B cell (primary cell): Measurements from ENCODE around the gene ZNF689. TPM values are rescaled to one million over a fixed set of nuclear protein-coding genes. Genes with fewer than 3 reads are reported as not detected.

Experiments
- ATAC-seq: fragments of 200-7000 bp; cut with Tn5 transposase; one replicate; pipeline ENCODE4 v1.10.0; 2021; ENCODE audit warnings: low read depth, mild to moderate bottlenecking, moderate number of reproducible peaks, moderate library complexity
- CTCF ChIA-PET: fragments of 350-600 bp; sonication (Branson Sonifier 250); formaldehyde crosslinking; loops from one replicate; lab custom pipeline; 2021; ENCODE audit warnings: antibody characterized with exemption, inconsistent platforms; lab: Charles Lee
- POLR2A ChIA-PET: fragments of 350-600 bp; sonication (Branson Sonifier 250); formaldehyde crosslinking; loops from one replicate; lab custom pipeline; 2021; ENCODE audit warnings: antibody characterized with exemption; lab: Charles Lee
- DNase-seq: peaks from one replicate; pipeline ENCODE4 v3.0.0; 2013
- H2AFZ ChIP-seq: 2 replicates; pipeline ENCODE4 v1.6.1; 2012; ENCODE audit warnings: mild to moderate bottlenecking, low read depth, low read length; ENCODE audit not compliant: insufficient read depth, poor library complexity, severe bottlenecking
- H3K27ac ChIP-seq, 2 donors: 1 replicate in 1 of 2; 2 replicates in 1 of 2; pipeline ENCODE4 v1.5.1; 2012 to 2013; ENCODE audit warnings: low read length in 2 of 2, mild to moderate bottlenecking in 2 of 2, moderate library complexity in 1 of 2
- H3K27me3 ChIP-seq, 4 experiments: fragments of 200-600 bp in 1 of 4; sonication (generic) in 1 of 4; replicated peaks in 1 of 4; 1 replicate in 2 of 4; 2 replicates in 2 of 4; pipeline versions ENCODE4 v1.6.1 to v1.7.0; 2013 to 2016; ENCODE audit warnings: low read length in 3 of 4, mild to moderate bottlenecking in 2 of 4, mixed read lengths in 1 of 4, moderate library complexity in 1 of 4; ENCODE audit not compliant: insufficient read depth in 4 of 4, control insufficient read depth in 3 of 4; ENCODE audit errors: control extremely low read depth in 1 of 4
- H3K36me3 ChIP-seq, 2 experiments: replicated peaks in 1 of 2; 1 replicate in 1 of 2; 2 replicates in 1 of 2; pipeline versions ENCODE4 v1.6.1 to v1.7.1; 2013; ENCODE audit warnings: low read length in 1 of 2; ENCODE audit not compliant: insufficient read depth in 2 of 2, control insufficient read depth in 1 of 2; ENCODE audit errors: control extremely low read depth in 1 of 2, extremely low read depth in 1 of 2
- H3K4me1 ChIP-seq, 2 donors: fragments of 200-600 bp in 1 of 2; sonication (generic) in 1 of 2; 1 replicate in 1 of 2; 2 replicates in 1 of 2; pipeline versions ENCODE4 v1.5.1 to v1.6.1; 2013 to 2017; ENCODE audit warnings: low read length in 2 of 2; ENCODE audit not compliant: control insufficient read depth in 2 of 2, insufficient read depth in 2 of 2
- H3K4me2 ChIP-seq: replicated peaks from 2 replicates; pipeline ENCODE3; 2012; ENCODE audit warnings: mild to moderate bottlenecking, low read depth, low read length; ENCODE audit not compliant: poor library complexity, severe bottlenecking
- H3K4me3 ChIP-seq, 5 experiments: fragments of 200-600 bp in 1 of 5; sonication (generic) in 1 of 5; 1 replicate in 3 of 5; 2 replicates in 2 of 5; pipeline versions ENCODE4 v1.5.1 to v1.7.0; 2011 to 2016; ENCODE audit warnings: low read length in 4 of 5, mild to moderate bottlenecking in 4 of 5, low read depth in 2 of 5, control low read depth in 1 of 5, moderate library complexity in 1 of 5; ENCODE audit not compliant: insufficient read depth in 1 of 5; ENCODE audit errors: control extremely low read depth in 1 of 5, extremely low read depth in 1 of 5
- H3K79me2 ChIP-seq: fragments of 200-600 bp; sonication (generic); one replicate; pipeline ENCODE4 v1.6.0; 2016; ENCODE audit warnings: low read length; ENCODE audit not compliant: control insufficient read depth, insufficient read depth
- H3K9ac ChIP-seq: fragments of 200-600 bp; sonication (generic); 2 replicates; pipeline ENCODE4 v1.6.1; 2017; ENCODE audit warnings: mild to moderate bottlenecking, low read length, moderate library complexity
- H3K9me3 ChIP-seq, 3 donors: one replicate each; pipeline versions ENCODE4 v1.6.1 to v1.7.1; 2013; ENCODE audit warnings: low read length in 2 of 3; ENCODE audit not compliant: control insufficient read depth in 2 of 3, insufficient read depth in 1 of 3; ENCODE audit errors: control extremely low read depth in 1 of 3
- H4K20me1 ChIP-seq: 2 replicates; pipeline ENCODE4 v1.6.0; 2012; ENCODE audit warnings: mild to moderate bottlenecking, low read length; ENCODE audit not compliant: insufficient read depth, control insufficient read depth, poor library complexity, severe bottlenecking
- H3K27ac Mint-ChIP-seq: one replicate; pipeline ENCODE4 v1.8.0; 2021; ENCODE audit warnings: mixed read lengths
- H3K27me3 Mint-ChIP-seq: one replicate; pipeline ENCODE4 v1.8.0; 2021; ENCODE audit warnings: mixed read lengths
- H3K4me1 Mint-ChIP-seq: one replicate; pipeline ENCODE4 v1.8.0; 2021; ENCODE audit warnings: mixed read lengths
- H3K4me3 Mint-ChIP-seq: one replicate; pipeline ENCODE4 v1.8.0; 2021; ENCODE audit warnings: mixed read lengths
- H3K9me3 Mint-ChIP-seq: one replicate; pipeline ENCODE4 v1.8.0; 2022; ENCODE audit warnings: mixed read lengths; ENCODE audit not compliant: insufficient read depth
- EZH2 ChIP-seq: IDR thresholded peaks from 2 replicates; pipeline ENCODE4 v1.6.1; 2012; ENCODE audit warnings: borderline replicate concordance, low read depth, mild to moderate bottlenecking, moderate library complexity, low read length; ENCODE audit not compliant: insufficient read depth, poor library complexity, severe bottlenecking
- WGBS: methylation state at CpG from one replicate; pipeline ENCODE4 v1.1.5; 2013; ENCODE audit warnings: missing lambda C conversion rate; ENCODE audit not compliant: insufficient coverage; 5-methylcytosine and 5-hydroxymethylcytosine counted together
- intact Hi-C: fragments of 100-400 bp; cut with micrococcal nuclease; formaldehyde crosslinking; loops from one replicate; pipeline ENCODE4 v1.10.0; 2022
- polyA plus RNA-seq: library from polyadenylated mRNA; depleted of rRNA; stranded (reverse); fragments of >200 nt; gene quantifications from 2 replicates; pipeline ENCODE4 v1.2.3, GENCODE V29; 2012
- total RNA-seq, 2 donors: library from RNA; stranded (reverse); fragments of 120-200 nt in 1 of 2; gene quantifications; 1 replicate in 1 of 2; 2 replicates in 1 of 2; pipeline versions ENCODE4 v1.2.3 to v1.2.4, GENCODE V29; 2013 to 2022
- TF ChIP-seq, protein P1 (sequence below): fragments of 200-600 bp; IDR thresholded peaks from one replicate; pipeline ENCODE4 v1.8.0; 2022; ENCODE audit warnings: antibody characterized with exemption, mild to moderate bottlenecking

ZNF689 gene
- total and polyA plus RNA-seq, 2 donors (not counting 1 experiment from before 2014, with no cell fraction given) = 8.1 to 12.4 TPM

DNA sequence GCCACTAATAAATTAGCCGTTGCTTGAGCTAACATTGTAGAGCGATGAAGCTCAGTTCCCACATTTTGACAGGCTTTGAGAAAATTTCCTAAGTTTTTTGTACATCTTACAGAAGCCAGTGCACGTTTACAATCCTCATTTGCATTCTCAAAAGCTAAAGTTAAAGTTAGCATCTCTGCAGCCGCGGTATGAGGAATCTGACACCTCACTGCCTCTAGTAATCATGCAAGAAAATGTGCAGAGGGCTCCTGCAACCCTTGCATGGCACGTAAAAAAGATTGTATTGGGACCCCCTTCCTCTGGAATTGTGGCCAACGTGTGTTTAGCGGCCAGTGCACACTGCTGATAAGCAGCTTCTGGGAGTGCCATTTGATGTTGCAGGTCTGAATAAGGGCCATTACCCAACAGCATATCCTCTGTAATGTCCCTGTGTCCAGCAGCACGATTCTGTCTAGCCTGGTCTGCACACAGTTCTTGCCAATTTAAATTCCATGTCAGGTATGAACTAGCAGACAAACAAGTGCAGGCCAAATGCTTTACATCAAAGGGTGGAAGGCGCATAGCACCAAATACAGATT lies 12.4 kb upstream of the ZNF689 start:
- Mint-ChIP-seq H3K4me3 (no peak overlapping the region), H3K9me3 (no peaks in the 10 kb centered on the region), H3K4me1 (no peaks in the 10 kb centered on the region), H3K27ac (no peak overlapping the region), H3K27me3 (peaks cover 18% of the 10 kb centered on the region)
- POLR2A ChIA-PET = interaction anchor here (0.5 kb wide), 1 partner anchor 20 kb away, joined by 3 read pairs; no protein-coding TSS in a partner anchor
- H3K27me3 ChIP-seq = no peaks in the 10 kb centered on the region
- peaks cover 0 to 3% (median 0%) of the 10 kb centered on the region in 3 donors for H3K9me3 ChIP-seq
- TF ChIP-seq, protein P1, sequence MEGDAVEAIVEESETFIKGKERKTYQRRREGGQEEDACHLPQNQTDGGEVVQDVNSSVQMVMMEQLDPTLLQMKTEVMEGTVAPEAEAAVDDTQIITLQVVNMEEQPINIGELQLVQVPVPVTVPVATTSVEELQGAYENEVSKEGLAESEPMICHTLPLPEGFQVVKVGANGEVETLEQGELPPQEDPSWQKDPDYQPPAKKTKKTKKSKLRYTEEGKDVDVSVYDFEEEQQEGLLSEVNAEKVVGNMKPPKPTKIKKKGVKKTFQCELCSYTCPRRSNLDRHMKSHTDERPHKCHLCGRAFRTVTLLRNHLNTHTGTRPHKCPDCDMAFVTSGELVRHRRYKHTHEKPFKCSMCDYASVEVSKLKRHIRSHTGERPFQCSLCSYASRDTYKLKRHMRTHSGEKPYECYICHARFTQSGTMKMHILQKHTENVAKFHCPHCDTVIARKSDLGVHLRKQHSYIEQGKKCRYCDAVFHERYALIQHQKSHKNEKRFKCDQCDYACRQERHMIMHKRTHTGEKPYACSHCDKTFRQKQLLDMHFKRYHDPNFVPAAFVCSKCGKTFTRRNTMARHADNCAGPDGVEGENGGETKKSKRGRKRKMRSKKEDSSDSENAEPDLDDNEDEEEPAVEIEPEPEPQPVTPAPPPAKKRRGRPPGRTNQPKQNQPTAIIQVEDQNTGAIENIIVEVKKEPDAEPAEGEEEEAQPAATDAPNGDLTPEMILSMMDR = no peak
- TF ChIP-seq EZH2 = no peak
- ATAC-seq (no peak), DNase-seq (no peak)
- CTCF ChIA-PET = interaction anchor here (1.0 kb wide), 1 partner anchor 9 kb away, joined by 3 read pairs; no protein-coding TSS in a partner anchor
- H2AFZ ChIP-seq = no peak overlapping the region
- WGBS = 63% methylated on average over 9 of the region's 10 CpGs
- no peak overlapping the region for H3K4me2 ChIP-seq
- no peak overlapping the region for H3K9ac ChIP-seq
- no peaks in the 10 kb centered on the region for H4K20me1 ChIP-seq
- no peaks in the 10 kb centered on the region for H3K79me2 ChIP-seq
- no peaks in the 10 kb centered on the region for H3K36me3 ChIP-seq
- intact Hi-C loops = no loop called here
- H3K4me1 ChIP-seq = no peaks in the 10 kb centered on the region
- no peak overlapping the region for H3K27ac ChIP-seq
- no peak overlapping the region for H3K4me3 ChIP-seq

DNA sequence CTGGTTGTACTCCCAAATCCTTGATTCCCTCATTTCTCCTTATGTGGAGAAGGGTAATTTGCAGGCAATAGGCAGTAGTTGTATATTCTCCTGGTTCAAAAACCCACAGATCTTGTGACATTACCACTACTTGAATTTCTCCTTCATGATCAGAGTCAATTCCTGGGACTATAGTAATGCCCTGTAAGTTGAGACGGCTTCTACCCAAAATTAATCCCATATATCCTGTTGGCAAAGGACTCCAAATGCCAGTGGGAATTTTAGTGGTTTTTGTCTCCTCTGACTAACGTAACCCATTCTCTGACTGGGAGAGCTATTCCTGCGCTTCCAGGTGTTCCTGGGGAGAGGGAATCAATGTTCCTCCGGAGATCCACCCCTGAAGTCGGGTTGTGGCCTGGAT lies 11.6 kb upstream of the ZNF689 start:
- Histone ChIP-seq H4K20me1 (no peaks in the 10 kb centered on the region), H3K9me3 (peaks cover 0 to 3% (median 0%) of the 10 kb centered on the region in 3 donors), H3K4me1 (no peaks in the 10 kb centered on the region), H3K4me2 (no peak overlapping the region), H3K36me3 (no peaks in the 10 kb centered on the region), H3K9ac (no peak overlapping the region), H3K4me3 (no peak overlapping the region), H3K27me3 (no peaks in the 10 kb centered on the region), H3K27ac (no peak overlapping the region), H3K79me2 (no peaks in the 10 kb centered on the region), H2AFZ (no peak overlapping the region)
- Mint-ChIP-seq H3K9me3 (no peaks in the 10 kb centered on the region), H3K4me1 (no peaks in the 10 kb centered on the region), H3K4me3 (no peak overlapping the region), H3K27me3 (peaks cover 21% of the 10 kb centered on the region), H3K27ac (no peak overlapping the region)
- no peak for DNase-seq
- ChIA-PET POLR2A (interaction anchor here (0.5 kb wide), 1 partner anchor 19 kb away, joined by 3 read pairs; no protein-coding TSS in a partner anchor), CTCF (no interaction called here)
- WGBS = 90% methylated on average over 3 of the region's 5 CpGs
- ATAC-seq = no peak
- TF ChIP-seq, protein P1 = no peak
- intact Hi-C loops = no loop called here
